Epithelial cell of proximal tubule (primary cell): ENCODE results near the gene ZKSCAN4. TPM values are rescaled to one million over a fixed set of nuclear protein-coding genes. Genes with fewer than 3 reads are reported as not detected.
A peak's percentile ranks its signal among the peaks of the same experiment; 100 is the strongest.

Source experiments
- DNase-seq: peaks from one replicate; pipeline ENCODE4 v3.0.0-alpha.2; 2011; ENCODE audit warnings: low read depth
- H3K4me3 ChIP-seq: 2 replicates; pipeline ENCODE4 v1.5.1; 2011; ENCODE audit warnings: low read depth, mild to moderate bottlenecking, low read length
- CTCF ChIP-seq: conservative IDR thresholded peaks from 2 replicates; pipeline ENCODE4 v1.5.1; 2012; ENCODE audit warnings: low read depth, mild to moderate bottlenecking, low read length
- total RNA-seq: library from RNA; depleted of rRNA; stranded (reverse); fragments of >200 nt; gene quantifications from 2 replicates; pipeline ENCODE4 v1.2.3, GENCODE V29; 2015

Gene ZKSCAN4
- total RNA-seq, 1 donor from 2014 or later = 3.7 TPM

GRCh38 chr6:28280595-28281287, 28.7 kb upstream of the ZKSCAN4 start:
- no peak for DNase-seq
- no peak for TF ChIP-seq CTCF
- peak overlapping the region; percentile 88 for H3K4me3 ChIP-seq

- DNase-seq = no peak
- no peak for TF ChIP-seq CTCF
- no peak overlapping the region for H3K4me3 ChIP-seq
These were observed 25.7 kb upstream of the ZKSCAN4 start for GRCh38 chr6:28277746-28278145.

- no peak overlapping the region for H3K4me3 ChIP-seq
- DNase-seq = no peak
- TF ChIP-seq CTCF = no peak
These were observed 22.8 kb upstream of the ZKSCAN4 start for GRCh38 chr6:28274888-28275287.

GRCh38 chr6:28269492-28269891, 17.4 kb upstream of the ZKSCAN4 start:
- no peak for TF ChIP-seq CTCF
- DNase-seq = peak; percentile 81

GRCh38 chr6:28267695-28268059, 15.6 kb upstream of the ZKSCAN4 start:
- TF ChIP-seq CTCF = no peak
- no peak for DNase-seq
- H3K4me3 ChIP-seq = peak overlapping the region; percentile 77

More at GRCh38 chr6:28269492-28269891, 17.4 kb upstream of the ZKSCAN4 start:
- no peak overlapping the region for H3K4me3 ChIP-seq

GRCh38 chr6:28266962-28267694, 15.1 kb upstream of the ZKSCAN4 start, which contains the start of gene ZSCAN26:
ZSCAN26 (plus strand) TSS chr6:28267143; CDS start chr6:28271920, 4,777 bp downstream.
- no peak for TF ChIP-seq CTCF
- H3K4me3 ChIP-seq = peak within 1 kb of the TSS; percentile 77
- DNase-seq = peak; percentile 77

GRCh38 chr6:28266563-28266961, 14.5 kb upstream of the ZKSCAN4 start:
- no peak for TF ChIP-seq CTCF
- H3K4me3 ChIP-seq = peak overlapping the region; percentile 77
- DNase-seq = no peak
